ENCODE measurements around the gene PRPF19.

PRPF19 gene
- 53.2 to 163 (median 82.6) reads per million in 9 experiments for total RNA-seq

DNA sequence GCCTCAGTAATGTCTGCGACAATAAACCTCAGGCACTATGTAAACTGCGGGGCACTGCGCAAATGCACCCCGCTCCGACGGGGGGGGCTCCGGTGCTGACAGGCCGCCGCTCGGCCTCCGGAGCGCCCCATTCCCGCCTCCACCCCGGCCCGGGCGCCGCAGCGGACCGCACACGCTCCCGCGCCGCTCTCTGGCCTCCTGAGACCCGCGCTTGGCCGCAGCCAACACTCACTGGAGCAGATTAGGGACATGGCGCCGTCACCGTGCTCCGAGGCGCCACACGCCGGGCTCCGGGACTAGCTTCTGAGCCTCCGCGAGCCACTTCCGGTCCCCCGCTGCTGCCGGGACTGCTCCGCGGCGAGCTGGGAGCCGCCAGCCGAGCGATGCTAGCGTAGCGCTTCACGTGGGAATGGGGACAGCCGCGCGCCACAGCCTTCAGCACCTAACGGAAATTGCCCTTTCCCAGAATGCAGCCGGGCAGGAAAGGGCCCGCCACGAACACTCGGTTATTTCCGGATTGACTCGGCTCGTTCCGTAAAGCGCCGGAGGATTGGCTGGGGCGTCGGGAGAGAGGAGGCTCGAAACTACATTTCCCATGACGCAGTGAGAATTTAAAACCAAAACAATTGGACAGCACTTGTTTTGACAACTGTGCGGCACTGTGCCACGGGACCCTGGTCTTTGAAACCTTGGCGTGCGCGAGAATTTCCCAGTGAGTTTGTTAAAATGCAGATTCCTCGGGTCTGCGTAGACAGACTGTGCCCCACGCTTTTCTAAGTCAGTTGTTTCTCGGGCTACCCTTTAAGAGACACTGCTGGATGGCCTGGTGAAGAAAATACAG is at the start of gene PRPF19:
TSS of gene PRPF19 (minus strand) at position 454 of the 841 bp plus-strand sequence. CDS start at position 251, 203 bp downstream.
- peak; percentile 88 for ATAC-seq (replicated peaks)
- DNase-seq = peak; percentile 100
- Mint-ChIP-seq H3K27me3 (no peaks in the 10 kb centered on the region), H3K36me3 (ENCODE audit: insufficient read depth) (peaks cover 18% of the 10 kb centered on the region), H3K9me3 (no peaks in the 10 kb centered on the region), H3K4me1 (ENCODE audit: low read depth in 2 of 2) (peaks cover 29 to 41% of the 10 kb centered on the region in 2 donors), H3K27ac (peak within 1 kb of the TSS; percentile 93), H3K4me3 (peak within 1 kb of the TSS; percentile 93 to 95)

DNA sequence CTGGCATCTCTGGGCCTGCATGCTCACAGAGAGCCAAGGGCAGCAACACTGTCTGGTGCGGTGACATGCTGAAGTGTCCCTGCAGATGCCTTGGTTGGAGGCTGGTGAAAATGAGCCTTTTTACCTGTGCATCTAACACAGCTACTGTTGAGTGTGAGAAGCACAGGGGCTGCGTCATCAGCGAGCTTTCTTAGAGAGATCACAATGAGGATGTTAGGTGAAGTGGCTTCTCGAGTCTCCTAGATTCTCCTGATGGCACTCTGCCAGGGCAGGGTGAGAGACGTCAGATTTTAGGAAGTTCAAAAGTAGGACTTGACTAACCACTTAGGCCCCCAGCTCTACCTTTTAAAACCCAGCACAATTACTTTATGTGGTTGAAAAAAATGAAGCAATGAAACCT is 49.2 kb upstream of the PRPF19 start:
- Mint-ChIP-seq H3K4me1 (ENCODE audit: low read depth in 2 of 2) (peaks cover 14 to 15% of the 10 kb centered on the region in 2 donors), H3K27ac (no peak overlapping the region), H3K4me3 (no peak overlapping the region), H3K27me3 (peaks cover 45 to 56% of the 10 kb centered on the region in 2 donors), H3K9me3 (no peaks in the 10 kb centered on the region), H3K36me3 (ENCODE audit: insufficient read depth) (peaks cover 10% of the 10 kb centered on the region)
- no peak for DNase-seq
- ATAC-seq (replicated peaks) = no peak

DNA sequence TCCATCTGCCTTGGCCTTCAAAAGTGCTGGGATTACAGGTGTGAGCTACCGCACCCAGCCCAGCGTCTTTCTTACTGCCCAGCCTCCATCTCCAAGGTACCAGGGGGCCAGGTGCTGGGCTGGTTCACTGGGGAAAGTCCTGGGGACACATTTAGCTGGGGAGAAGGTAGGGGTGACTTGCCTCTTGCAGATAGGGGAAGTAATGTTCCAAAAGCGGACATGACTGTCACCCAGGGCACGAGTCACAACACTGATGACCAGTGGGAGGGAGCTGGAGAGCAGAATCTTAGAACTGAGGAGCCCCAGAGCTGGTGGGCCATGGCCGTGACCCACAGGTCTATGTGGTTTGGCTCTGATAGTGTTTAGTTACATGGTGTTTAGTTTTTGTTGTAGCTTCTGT is 48.0 kb upstream of the PRPF19 start:
- Mint-ChIP-seq H3K9me3 (no peaks in the 10 kb centered on the region), H3K36me3 (ENCODE audit: insufficient read depth) (peaks cover 10% of the 10 kb centered on the region), H3K4me1 (ENCODE audit: low read depth in 2 of 2) (peaks cover 14 to 15% of the 10 kb centered on the region in 2 donors), H3K27ac (no peak overlapping the region), H3K27me3 (peaks cover 35 to 44% of the 10 kb centered on the region in 2 donors), H3K4me3 (no peak overlapping the region)
- DNase-seq (no peak), ATAC-seq (replicated peaks) (peak; percentile 15)

DNA sequence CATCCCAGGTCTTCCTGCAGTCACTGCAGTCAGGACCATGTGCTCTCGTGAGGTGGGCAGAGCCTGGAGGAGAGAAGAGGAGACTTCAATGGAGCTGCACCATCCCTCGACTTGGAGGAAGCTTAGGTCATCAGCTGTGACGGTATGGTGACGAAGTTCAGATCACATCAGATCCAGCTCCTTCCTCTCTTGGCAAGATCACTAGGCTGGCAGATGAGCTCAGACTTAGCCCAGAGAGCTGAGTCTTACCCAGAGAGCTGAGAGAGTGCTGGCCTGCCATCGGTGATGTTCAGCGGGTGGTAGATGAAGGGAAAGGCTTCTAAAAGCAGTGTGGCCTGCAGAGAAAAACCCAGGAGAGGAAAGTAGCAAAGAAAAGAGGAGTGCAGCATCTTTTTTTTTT is 47.4 kb upstream of the PRPF19 start:
- ATAC-seq (replicated peaks) (no peak), DNase-seq (no peak)
- Mint-ChIP-seq H3K4me1 (ENCODE audit: low read depth in 2 of 2) (peaks cover 14 to 15% of the 10 kb centered on the region in 2 donors), H3K36me3 (ENCODE audit: insufficient read depth) (peaks cover 10% of the 10 kb centered on the region), H3K27ac (no peak overlapping the region), H3K27me3 (peaks cover 42 to 48% of the 10 kb centered on the region in 2 donors), H3K4me3 (no peak overlapping the region), H3K9me3 (no peaks in the 10 kb centered on the region)

DNA sequence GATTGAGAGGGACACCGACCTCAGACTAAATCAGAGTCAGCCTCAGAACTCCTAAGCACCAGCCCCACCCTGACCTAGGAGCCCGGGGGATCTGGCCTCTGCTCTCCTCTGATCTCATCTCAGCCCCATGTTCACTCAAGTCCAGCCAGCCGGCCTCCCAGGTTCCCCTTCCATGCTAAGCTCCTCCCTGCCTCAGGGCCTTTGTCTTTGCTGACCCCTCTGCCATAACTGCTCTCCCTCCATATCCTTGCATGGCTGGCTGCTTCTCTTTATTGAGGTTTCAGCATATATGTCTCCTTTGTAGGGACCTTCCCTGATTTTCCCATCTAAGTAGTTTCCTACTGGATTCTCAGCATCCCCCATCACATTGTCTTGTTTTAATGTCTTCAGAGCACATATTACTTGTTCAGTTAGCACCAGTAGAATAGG is 46.4 kb upstream of the PRPF19 start:
- Mint-ChIP-seq H3K36me3 (ENCODE audit: insufficient read depth) (peaks cover 10% of the 10 kb centered on the region), H3K4me3 (peak overlapping the region; percentile 72 to 91), H3K27me3 (peaks cover 41 to 46% of the 10 kb centered on the region in 2 donors), H3K4me1 (ENCODE audit: low read depth in 2 of 2) (peaks cover 14 to 15% of the 10 kb centered on the region in 2 donors), H3K9me3 (no peaks in the 10 kb centered on the region), H3K27ac (peak overlapping the region; percentile 70 to 86)
- ATAC-seq (replicated peaks) (no peak), DNase-seq (no peak)

DNA sequence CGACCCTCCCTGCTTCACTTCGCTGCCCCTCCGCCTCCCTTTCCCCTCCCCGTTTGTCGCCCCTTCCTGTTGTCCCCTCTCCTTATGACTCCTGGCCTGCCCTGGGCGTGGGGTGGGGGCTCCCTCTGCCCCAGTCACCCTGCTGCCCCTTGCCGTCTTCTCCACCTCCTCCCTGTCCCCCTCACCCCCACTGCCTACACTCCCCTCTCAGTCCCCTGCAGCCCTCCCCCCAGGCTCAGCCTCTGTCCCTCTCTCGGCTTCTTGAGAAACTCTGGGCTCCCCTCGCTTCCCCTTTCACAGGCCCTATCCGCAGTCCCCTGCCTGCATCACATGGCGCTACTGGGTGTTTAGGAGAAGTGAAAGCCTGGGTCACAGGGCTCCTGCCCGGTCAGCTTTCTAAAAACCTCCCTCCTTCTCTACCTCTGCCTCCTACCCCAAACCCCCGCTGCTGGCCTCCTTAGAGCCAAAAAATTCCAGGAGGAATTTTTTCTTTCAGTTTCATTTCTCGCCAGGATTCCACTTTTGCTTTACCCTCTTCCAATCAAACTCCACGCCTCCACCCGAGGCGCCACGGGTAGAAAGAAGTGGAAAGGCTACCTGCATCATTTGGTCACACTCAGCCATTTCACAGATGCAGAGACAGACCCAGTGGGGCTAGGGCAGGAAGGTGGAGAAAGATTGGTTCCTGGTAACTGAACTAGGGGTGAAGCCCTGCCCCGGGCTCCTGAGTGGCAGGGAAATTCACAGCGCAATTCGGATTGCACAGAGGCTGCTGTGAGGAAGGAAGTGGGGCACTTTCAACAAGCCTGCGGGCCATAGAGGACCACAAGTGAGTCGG is 45.7 kb upstream of the PRPF19 start, which contains the start of gene SLC15A3:
TSS of gene SLC15A3 (minus strand) at position 273 of the 838 bp plus-strand sequence. CDS start 625 bp downstream, outside the sequence.
- Mint-ChIP-seq H3K9me3 (no peaks in the 10 kb centered on the region), H3K4me1 (ENCODE audit: low read depth in 2 of 2) (peaks cover 14 to 15% of the 10 kb centered on the region in 2 donors), H3K36me3 (ENCODE audit: insufficient read depth) (peaks cover 10% of the 10 kb centered on the region), H3K4me3 (peak within 1 kb of the TSS; percentile 72 to 91), H3K27ac (peak within 1 kb of the TSS; percentile 73 to 86), H3K27me3 (peaks cover 36 to 39% of the 10 kb centered on the region in 2 donors)
- DNase-seq (peak in 1 of 3 experiments; percentile 13), ATAC-seq (replicated peaks) (peak; percentile 73)

DNA sequence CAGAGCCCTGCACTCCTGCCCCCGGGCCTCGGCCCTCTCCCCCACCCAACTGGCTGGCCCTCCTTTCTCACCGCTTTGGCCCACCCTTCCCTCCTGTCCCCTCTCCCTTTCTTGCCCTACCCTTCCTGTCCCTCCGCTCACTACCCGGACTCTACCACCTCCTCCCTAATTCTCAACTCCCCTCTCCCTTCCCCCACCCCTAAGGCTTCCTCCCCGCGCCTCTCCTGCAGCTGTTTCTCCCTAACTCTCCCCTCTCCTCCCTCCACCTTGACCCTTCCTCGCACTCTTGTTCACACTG is 45.2 kb upstream of the PRPF19 start:
- no peak for DNase-seq
- H3K4me1 Mint-ChIP-seq (ENCODE audit: low read depth in 2 of 2) = peaks cover 14 to 15% of the 10 kb centered on the region in 2 donors
- peaks cover 33 to 41% of the 10 kb centered on the region in 2 donors for H3K27me3 Mint-ChIP-seq
- ATAC-seq (replicated peaks) = peak; percentile 3
- H3K9me3 Mint-ChIP-seq = no peaks in the 10 kb centered on the region
- peak overlapping the region; percentile 73 to 86 for H3K27ac Mint-ChIP-seq
- H3K4me3 Mint-ChIP-seq = peak overlapping the region; percentile 72 to 91
- H3K36me3 Mint-ChIP-seq (ENCODE audit: insufficient read depth) = peaks cover 10% of the 10 kb centered on the region

DNA sequence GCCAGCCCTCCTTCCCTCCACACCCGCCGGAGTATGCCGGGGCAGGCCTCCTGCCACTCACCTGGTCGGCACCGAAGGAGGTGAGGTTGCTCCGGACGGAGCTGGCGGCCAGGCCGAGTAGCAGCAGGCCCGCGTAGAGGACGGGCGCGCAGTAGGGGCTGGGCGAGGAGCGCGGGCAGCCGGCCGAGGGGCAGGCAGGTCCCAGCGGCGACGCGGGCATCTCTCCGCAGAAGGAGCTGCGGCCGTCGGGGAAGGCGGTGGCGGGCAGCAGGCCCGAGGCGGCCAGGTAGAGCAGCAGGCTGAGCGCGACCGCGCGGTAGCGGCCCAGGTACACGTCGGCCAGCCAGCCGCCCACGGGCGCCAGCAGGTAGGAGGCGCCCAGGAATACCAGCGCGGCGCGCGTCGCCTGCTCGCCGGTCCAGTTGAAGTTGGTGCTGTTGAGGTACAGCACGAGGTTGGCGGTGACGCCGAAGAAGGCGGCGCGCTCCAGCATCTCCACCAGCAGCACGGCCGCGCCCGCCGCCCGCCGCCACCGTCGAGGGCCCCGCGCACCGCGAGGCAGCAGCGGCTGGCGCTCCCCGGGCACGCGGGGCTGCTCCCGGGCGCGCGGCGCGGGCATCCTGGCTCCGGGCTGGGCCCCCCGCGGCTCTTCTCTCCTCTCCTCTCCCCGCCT is 44.7 kb upstream of the PRPF19 start:
- DNase-seq (no peak), ATAC-seq (replicated peaks) (peak; percentile 42)
- Mint-ChIP-seq H3K9me3 (no peaks in the 10 kb centered on the region), H3K36me3 (ENCODE audit: insufficient read depth) (peaks cover 10% of the 10 kb centered on the region), H3K4me1 (ENCODE audit: low read depth in 2 of 2) (peaks cover 14 to 15% of the 10 kb centered on the region in 2 donors), H3K4me3 (peak overlapping the region; percentile 72 to 91), H3K27me3 (peaks cover 38 to 45% of the 10 kb centered on the region in 2 donors), H3K27ac (no peak overlapping the region)

DNA sequence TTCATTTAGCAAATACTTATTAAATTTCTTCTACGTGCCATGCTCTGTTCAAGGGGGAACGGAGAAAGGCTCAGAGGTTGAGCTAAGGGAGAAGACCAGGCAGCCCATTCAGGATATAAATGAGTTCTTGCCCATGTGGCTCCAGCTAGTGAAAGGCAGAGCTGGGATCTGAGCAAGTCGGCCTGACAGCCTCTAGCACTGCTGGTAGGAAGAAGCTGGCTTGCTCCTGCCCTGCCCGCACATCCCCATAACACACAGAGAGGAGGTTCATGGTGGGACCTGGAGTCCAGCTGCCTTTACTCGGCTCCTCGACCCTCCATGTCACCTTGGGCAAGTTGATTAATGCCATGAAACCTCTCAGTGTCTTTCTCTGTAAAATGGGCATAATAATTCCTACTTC is 43.6 kb upstream of the PRPF19 start:
- ATAC-seq (replicated peaks) = no peak
- no peak for DNase-seq
- H3K27me3 Mint-ChIP-seq = peaks cover 42 to 47% of the 10 kb centered on the region in 2 donors
- H3K4me3 Mint-ChIP-seq = peak overlapping the region in 1 of 2 donors; percentile 51
- no peaks in the 10 kb centered on the region for H3K9me3 Mint-ChIP-seq
- H3K27ac Mint-ChIP-seq = no peak overlapping the region
- H3K36me3 Mint-ChIP-seq (ENCODE audit: insufficient read depth) = peaks cover 10% of the 10 kb centered on the region
- H3K4me1 Mint-ChIP-seq (ENCODE audit: low read depth in 2 of 2) = peaks cover 14 to 15% of the 10 kb centered on the region in 2 donors

DNA sequence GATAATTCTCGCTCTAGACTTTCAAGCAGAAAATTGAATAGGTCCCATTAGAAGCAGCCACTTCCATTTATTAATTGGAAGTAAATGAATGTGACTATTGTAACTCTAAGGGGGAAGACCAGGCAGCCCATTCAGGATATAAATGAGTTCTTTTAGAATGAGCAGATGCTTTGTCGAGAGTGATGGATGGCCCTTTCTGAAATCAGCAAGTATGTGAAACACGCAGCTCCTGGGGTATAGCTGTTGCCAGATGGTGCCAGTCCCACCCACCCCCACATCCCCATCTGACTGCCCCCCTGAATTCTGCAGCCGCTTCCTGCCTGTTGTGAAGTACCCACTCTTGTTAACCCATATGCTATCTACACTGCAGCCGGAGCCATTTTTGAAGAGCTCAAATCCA is 41.9 kb upstream of the PRPF19 start:
- no peak for DNase-seq
- Mint-ChIP-seq H3K27me3 (peaks cover 50% of the 10 kb centered on the region in 2 donors), H3K4me3 (no peak overlapping the region), H3K9me3 (no peaks in the 10 kb centered on the region), H3K36me3 (ENCODE audit: insufficient read depth) (peaks cover 6% of the 10 kb centered on the region), H3K27ac (no peak overlapping the region), H3K4me1 (ENCODE audit: low read depth in 2 of 2) (peaks cover 14 to 15% of the 10 kb centered on the region in 2 donors)
- no peak for ATAC-seq (replicated peaks)

DNA sequence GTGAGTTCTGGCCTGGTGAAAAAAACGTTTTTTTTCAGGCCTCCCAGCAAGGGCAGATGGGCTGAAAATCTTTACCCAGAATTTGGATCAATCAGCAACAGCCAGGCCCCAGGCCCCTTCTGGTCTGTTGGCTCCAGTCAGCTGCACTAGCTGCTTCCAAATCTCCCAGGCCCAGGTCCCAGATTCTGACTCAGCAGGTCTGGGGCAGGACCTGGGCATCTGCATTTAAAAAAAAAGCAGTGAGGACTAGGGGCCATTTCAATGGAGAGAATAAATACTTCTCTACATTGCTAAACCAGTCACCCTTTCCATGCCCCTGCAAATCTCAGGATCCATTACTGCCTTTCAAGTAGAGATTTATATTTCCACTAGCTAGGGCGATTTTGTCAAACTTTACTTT is 41.3 kb upstream of the PRPF19 start:
- peaks cover 11 to 13% of the 10 kb centered on the region in 2 donors for H3K4me1 Mint-ChIP-seq (ENCODE audit: low read depth in 2 of 2)
- no peak overlapping the region for H3K27ac Mint-ChIP-seq
- H3K4me3 Mint-ChIP-seq = no peak overlapping the region
- H3K27me3 Mint-ChIP-seq = peaks cover 45% of the 10 kb centered on the region in 2 donors
- H3K36me3 Mint-ChIP-seq (ENCODE audit: insufficient read depth) = peaks cover 6% of the 10 kb centered on the region
- ATAC-seq (replicated peaks) = no peak
- no peaks in the 10 kb centered on the region for H3K9me3 Mint-ChIP-seq
- no peak for DNase-seq

DNA sequence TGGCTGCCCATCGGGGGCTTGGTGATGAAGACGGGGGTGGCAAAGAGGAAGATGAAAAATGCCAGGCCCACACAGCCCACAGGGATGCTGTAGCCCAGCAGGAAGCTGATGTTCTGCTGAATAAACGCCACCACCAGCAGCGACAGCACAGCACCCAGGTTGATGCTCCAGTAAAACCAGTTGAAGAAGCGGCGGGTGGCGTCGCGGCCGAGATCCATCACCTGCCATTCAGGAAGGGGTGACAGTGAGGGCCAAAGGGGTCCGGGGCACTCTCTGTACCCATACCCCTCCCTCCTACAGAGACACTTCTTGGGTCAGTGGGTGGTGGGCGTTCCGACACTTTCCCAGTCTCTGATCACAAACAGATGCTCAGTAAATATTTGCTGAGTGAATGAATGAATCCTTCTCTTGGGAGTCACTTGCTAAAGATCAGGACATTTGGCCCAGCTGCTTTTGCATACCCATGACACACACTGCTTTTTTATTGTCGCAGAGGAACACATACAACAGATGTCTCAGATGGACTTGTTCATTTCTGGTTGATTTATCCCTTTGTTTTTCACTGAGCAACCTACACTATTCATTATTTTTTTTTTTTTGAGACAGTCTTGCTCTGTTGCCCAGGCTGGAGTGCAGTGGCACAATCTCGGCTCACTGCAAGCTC is 40.3 kb upstream of the PRPF19 start:
- no peak overlapping the region for H3K27ac Mint-ChIP-seq
- ATAC-seq (replicated peaks) (no peak), DNase-seq (no peak)
- H3K36me3 Mint-ChIP-seq (ENCODE audit: insufficient read depth) = peaks cover under 1% of the 10 kb centered on the region
- peaks cover 35 to 36% of the 10 kb centered on the region in 2 donors for H3K27me3 Mint-ChIP-seq
- peaks cover 2 to 3% of the 10 kb centered on the region in 2 donors for H3K4me1 Mint-ChIP-seq (ENCODE audit: low read depth in 2 of 2)
- no peak overlapping the region for H3K4me3 Mint-ChIP-seq
- no peaks in the 10 kb centered on the region for H3K9me3 Mint-ChIP-seq

All from effector memory CD8-positive, alpha-beta T cell (primary cell).